GM13977 (cell line): ENCODE results near the gene KRTAP4-4.
"Not testable (repeated sequence)": the region's sequence is repeated elsewhere in the genome, so short reads cannot be mapped to it uniquely, and the experiment has no call there.

Source experiments
- DNase-seq: peaks from one replicate; pipeline ENCODE4 v3.0.0; 2012; ENCODE audit warnings: low spot score
- in situ Hi-C: fragments of 300-500 bp; cut with MboI; formaldehyde crosslinking; loops from one replicate; pipeline ENCODE4 v1.12.0; 2022; ENCODE audit warnings: low sequenced_read_pairs, low pct_unique_long_range_greater_than_20kb, mixed read lengths, inconsistent platforms; ENCODE audit not compliant: unreplicated experiment
- TF ChIP-seq, protein P1 (sequence below): IDR thresholded peaks from 2 replicates; pipeline ENCODE4 v1.5.1; 2012; ENCODE audit warnings: mild to moderate bottlenecking, control low read depth; ENCODE audit not compliant: insufficient read depth; ENCODE audit errors: extremely low read depth, missing control alignments

KRTAP4-4 gene

GRCh38 chr17:41160648-41161047, at the start of gene KRTAP4-4:
KRTAP4-4 (minus strand) TSS chr17:41160748; CDS start chr17:41160691, 57 bp downstream.
- TF ChIP-seq, protein P1, sequence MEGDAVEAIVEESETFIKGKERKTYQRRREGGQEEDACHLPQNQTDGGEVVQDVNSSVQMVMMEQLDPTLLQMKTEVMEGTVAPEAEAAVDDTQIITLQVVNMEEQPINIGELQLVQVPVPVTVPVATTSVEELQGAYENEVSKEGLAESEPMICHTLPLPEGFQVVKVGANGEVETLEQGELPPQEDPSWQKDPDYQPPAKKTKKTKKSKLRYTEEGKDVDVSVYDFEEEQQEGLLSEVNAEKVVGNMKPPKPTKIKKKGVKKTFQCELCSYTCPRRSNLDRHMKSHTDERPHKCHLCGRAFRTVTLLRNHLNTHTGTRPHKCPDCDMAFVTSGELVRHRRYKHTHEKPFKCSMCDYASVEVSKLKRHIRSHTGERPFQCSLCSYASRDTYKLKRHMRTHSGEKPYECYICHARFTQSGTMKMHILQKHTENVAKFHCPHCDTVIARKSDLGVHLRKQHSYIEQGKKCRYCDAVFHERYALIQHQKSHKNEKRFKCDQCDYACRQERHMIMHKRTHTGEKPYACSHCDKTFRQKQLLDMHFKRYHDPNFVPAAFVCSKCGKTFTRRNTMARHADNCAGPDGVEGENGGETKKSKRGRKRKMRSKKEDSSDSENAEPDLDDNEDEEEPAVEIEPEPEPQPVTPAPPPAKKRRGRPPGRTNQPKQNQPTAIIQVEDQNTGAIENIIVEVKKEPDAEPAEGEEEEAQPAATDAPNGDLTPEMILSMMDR = no peak
- in situ Hi-C loops = no loop called here
- DNase-seq = no peak

- TF ChIP-seq, protein P1 = no peak
- DNase-seq = no peak
- in situ Hi-C loops = no loop called here
Observed at GRCh38 chr17:41199421-41200078, 39.0 kb upstream of the KRTAP4-4 start.

- peak; percentile 30 for DNase-seq
- in situ Hi-C loops = no loop called here
- TF ChIP-seq, protein P1 = no peak
Observed at GRCh38 chr17:41196068-41196467, 35.5 kb upstream of the KRTAP4-4 start.

DNA sequence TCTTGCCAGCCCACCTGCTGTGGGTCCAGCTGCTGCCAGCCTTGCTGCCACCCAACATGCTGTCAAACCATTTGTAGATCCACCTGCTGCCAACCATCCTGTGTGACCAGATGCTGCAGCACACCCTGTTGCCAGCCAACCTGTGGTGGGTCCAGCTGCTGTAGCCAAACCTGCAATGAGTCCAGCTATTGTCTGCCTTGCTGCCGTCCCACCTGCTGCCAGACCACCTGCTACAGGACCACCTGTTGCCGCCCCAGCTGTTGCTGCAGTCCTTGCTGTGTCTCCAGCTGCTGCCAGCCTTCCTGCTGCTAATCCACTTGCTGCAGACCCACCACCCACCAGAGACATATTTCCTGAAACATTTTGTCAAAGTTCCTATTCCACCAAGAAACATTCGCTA, 29.8 kb upstream of the KRTAP4-4 start:
- DNase-seq = no peak
- TF ChIP-seq, protein P1 = no peak
- in situ Hi-C loops = no loop called here

GRCh38 chr17:41189837-41190318, 29.3 kb upstream of the KRTAP4-4 start, which contains the start of gene KRTAP9-1:
KRTAP9-1 (plus strand) TSS chr17:41189887; CDS start chr17:41189887, 0 bp downstream.
- DNase-seq, in situ Hi-C loops: not testable (repeated sequence)

GRCh38 chr17:41186872-41187271, 26.3 kb upstream of the KRTAP4-4 start:
- DNase-seq = no peak
- TF ChIP-seq, protein P1 = no peak
- in situ Hi-C loops = no loop called here

- TF ChIP-seq, protein P1 = no peak
- DNase-seq = no peak
- in situ Hi-C loops = no loop called here
Observed at GRCh38 chr17:41185001-41185400, 24.5 kb upstream of the KRTAP4-4 start.
